Sigmoid colon (tissue), 4 donors: ENCODE data around the gene PPP1R16B.

Source experiments
- CTCF ChIP-seq, 4 experiments: fragments of 450-650 bp in 3 of 4; fragments of 200-600 bp in 1 of 4; IDR thresholded peaks; one replicate each; pipeline ENCODE4 v1.5.1; 2016 to 2019; ENCODE audit warnings: antibody characterized with exemption in 4 of 4, mild to moderate bottlenecking in 3 of 4, moderate library complexity in 2 of 4
- EP300 ChIP-seq, 4 donors: sonication (generic); formaldehyde crosslinking; IDR thresholded peaks; one replicate each; pipeline ENCODE4 v1.6.1; 2017; ENCODE audit warnings: antibody characterized with exemption in 4 of 4
- POLR2AphosphoS5 ChIP-seq, 4 donors: sonication (generic); formaldehyde crosslinking; IDR thresholded peaks; one replicate each; pipeline ENCODE4 v1.6.1; 2017; ENCODE audit warnings: antibody characterized with exemption in 4 of 4

- TF ChIP-seq CTCF (IDR thresholded peaks at IDR 0.05) (no peak), EP300 (IDR thresholded peaks at IDR 0.05) (no peak), POLR2AphosphoS5 (IDR thresholded peaks at IDR 0.05) (no peak)
Observed at GRCh38 chr20:38831995-38832620, 26.6 kb downstream of the PPP1R16B start.
